ENCODE results near the gene EXD2. TPM values are rescaled to one million over a fixed set of nuclear protein-coding genes. Genes with fewer than 3 reads are reported as not detected.

Gene EXD2
- total and polyA plus RNA-seq, 5 donors from 2014 or later: 4.2 to 7.9 (median 5.9) TPM

GRCh38 chr14:69291396-69291795, 100.1 kb downstream of the EXD2 start:
- no peaks in the 10 kb centered on the region for H3K4me1 ChIP-seq (ENCODE audit: control insufficient read depth, insufficient read depth, low read length, poor library complexity, severe bottlenecking)
- H3K36me3 ChIP-seq (ENCODE audit: control insufficient read depth, insufficient read depth, low read length): no peaks in the 10 kb centered on the region
- no peaks in the 10 kb centered on the region for H3K9me3 ChIP-seq (ENCODE audit: control insufficient read depth in 2 of 2, low read length in 2 of 2)
- H3K4me3 ChIP-seq (ENCODE audit: low read depth, low read length): no peak overlapping the region
- Mint-ChIP-seq H3K9me3 (no peaks in the 10 kb centered on the region), H3K36me3 (no peaks in the 10 kb centered on the region), H3K4me1 (no peaks in the 10 kb centered on the region), H3K27ac (no peak overlapping the region), H3K27me3 (peaks cover 2% of the 10 kb centered on the region), H3K4me3 (no peak overlapping the region)
- H3K27me3 ChIP-seq (ENCODE audit: control insufficient read depth, insufficient read depth, low read length): no peaks in the 10 kb centered on the region
- ATAC-seq (ENCODE audit: low read depth in 2 of 2) (no peak), DNase-seq (no peak)
- H3K27ac ChIP-seq (ENCODE audit: insufficient read depth, low read length, poor library complexity, severe bottlenecking): no peak overlapping the region

- Histone ChIP-seq H3K27ac (ENCODE audit: insufficient read depth, low read length, poor library complexity, severe bottlenecking) (no peak overlapping the region), H3K36me3 (ENCODE audit: control insufficient read depth, insufficient read depth, low read length) (no peaks in the 10 kb centered on the region), H3K4me1 (ENCODE audit: control insufficient read depth, insufficient read depth, low read length, poor library complexity, severe bottlenecking) (no peaks in the 10 kb centered on the region), H3K4me3 (ENCODE audit: low read depth, low read length) (no peak overlapping the region), H3K9me3 (ENCODE audit: control insufficient read depth in 2 of 2, low read length in 2 of 2) (no peaks in the 10 kb centered on the region), H3K27me3 (ENCODE audit: control insufficient read depth, insufficient read depth, low read length) (peaks cover 3% of the 10 kb centered on the region)
- H3K27ac Mint-ChIP-seq: no peak overlapping the region
- ATAC-seq (ENCODE audit: low read depth in 2 of 2) (no peak), DNase-seq (no peak)
- no peaks in the 10 kb centered on the region for H3K9me3 Mint-ChIP-seq
- H3K4me1 Mint-ChIP-seq: no peaks in the 10 kb centered on the region
- H3K4me3 Mint-ChIP-seq: no peak overlapping the region
- peaks cover 8% of the 10 kb centered on the region for H3K27me3 Mint-ChIP-seq
- H3K36me3 Mint-ChIP-seq: no peaks in the 10 kb centered on the region
Observed at GRCh38 chr14:69291891-69292561, 100.7 kb downstream of the EXD2 start.

Other genes with a start within 250 kb of the EXD2 start
- 47.5 TPM for gene ACTN1, start 212.2 kb upstream of the EXD2 start, total RNA-seq
- gene ACTN1, start 212.2 kb upstream of the EXD2 start, polyA plus RNA-seq: 10 to 100 TPM; 28.3 to 78.8 (median 51.8) TPM
- 56.9 TPM for gene DCAF5, start 38.4 kb upstream of the EXD2 start, total RNA-seq
- gene DCAF5, start 38.4 kb upstream of the EXD2 start, polyA plus RNA-seq: 10 to 100 TPM; 43.9 to 56.2 (median 52.4) TPM
- gene GALNT16, start 68.7 kb downstream of the EXD2 start, total RNA-seq: not detected
- gene GALNT16, start 68.7 kb downstream of the EXD2 start, polyA plus RNA-seq: under 1 TPM in 1 of 4 donors, not detected in 3; 0.05 TPM
- gene ERH, start 206.8 kb downstream of the EXD2 start, total RNA-seq: 117 TPM
- 10 to 100 TPM; 57.2 to 99.6 (median 73.8) TPM for gene ERH, start 206.8 kb downstream of the EXD2 start, polyA plus RNA-seq
- 33.1 TPM for gene SLC39A9, start 207.2 kb downstream of the EXD2 start, total RNA-seq
- 10 to 100 TPM; 16.4 to 22.4 (median 22.1) TPM for gene SLC39A9, start 207.2 kb downstream of the EXD2 start, polyA plus RNA-seq